Stimulated activated CD4-positive, alpha-beta T cell treated with anti-CD3 and anti-CD28 coated beads, Interleukin-12 subunit alpha, Interleukin-12 subunit beta, amount 100 ng/mL, for 4 hours (primary cell): ENCODE measurements around the gene COLGALT1.
"Not testable (repeated sequence)": the region's sequence is repeated elsewhere in the genome, so short reads cannot be mapped to it uniquely, and the experiment has no call there.

ENCODE experiments used
- DNase-seq: peaks from one replicate; pipeline ENCODE4 v3.0.0-alpha.2; 2020

COLGALT1 gene

DNA sequence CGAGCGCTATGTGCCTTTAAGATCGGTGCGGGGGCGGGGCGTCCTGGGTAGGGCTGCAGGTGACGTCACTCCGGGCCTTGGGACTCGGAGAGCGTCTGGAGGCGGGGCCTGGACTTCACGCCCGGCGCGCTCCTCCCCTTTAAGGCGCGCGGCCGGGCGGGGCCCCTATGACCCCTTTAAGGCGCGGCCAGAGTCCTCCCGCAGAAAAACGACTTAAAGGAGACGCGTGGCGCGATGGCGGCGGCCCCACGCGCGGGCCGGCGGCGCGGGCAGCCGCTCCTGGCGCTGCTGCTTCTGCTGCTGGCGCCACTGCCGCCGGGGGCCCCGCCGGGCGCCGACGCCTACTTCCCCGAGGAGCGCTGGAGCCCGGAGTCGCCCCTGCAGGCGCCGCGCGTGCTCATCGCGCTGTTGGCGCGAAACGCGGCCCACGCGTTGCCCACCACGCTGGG lies at the start of gene COLGALT1:
Gene COLGALT1, plus strand, starts transcription at position 170 of the 449 bp plus-strand sequence. Its CDS starts 65 bp downstream, at position 235.
- peak; percentile 100 for DNase-seq

DNA sequence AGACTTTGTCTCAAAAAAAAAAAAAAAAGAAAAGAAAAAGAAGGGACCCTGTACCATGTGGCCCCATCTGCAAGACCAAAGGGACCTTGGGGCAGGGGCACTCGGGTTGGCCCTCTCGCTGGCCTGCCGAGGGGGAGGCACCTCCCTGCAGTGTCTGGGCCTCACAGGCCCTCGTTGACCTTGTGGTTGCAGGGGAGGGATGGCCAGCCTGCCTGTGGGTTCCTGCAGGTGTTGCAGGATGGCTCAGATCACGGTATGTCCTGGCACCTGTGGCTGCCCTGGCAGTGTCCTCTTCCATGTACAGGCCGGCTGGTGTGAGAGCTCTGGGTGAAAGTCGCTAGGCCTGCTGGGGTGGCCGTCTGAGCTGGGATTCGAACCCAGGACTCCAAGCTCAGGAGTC lies 48.7 kb upstream of the COLGALT1 start:
- DNase-seq: no peak

DNA sequence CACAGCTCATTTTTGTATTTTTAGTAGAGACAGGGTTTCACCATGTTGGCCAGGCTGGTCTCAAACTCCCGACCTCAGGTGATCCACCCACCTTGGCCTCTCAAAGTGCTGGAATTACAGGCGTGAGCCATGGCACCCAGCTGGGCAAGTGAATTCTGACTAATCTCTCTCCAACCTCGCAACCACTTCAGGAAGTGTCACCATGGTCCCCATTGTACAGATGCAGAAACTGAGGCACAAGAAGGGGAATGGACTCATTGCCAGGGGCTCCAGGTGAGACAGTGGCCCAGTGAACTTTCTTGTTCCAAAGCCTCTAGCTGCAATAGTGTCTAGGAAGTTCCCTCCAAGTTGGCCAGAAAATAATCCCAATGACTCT lies 46.9 kb upstream of the COLGALT1 start:
- DNase-seq: not testable (repeated sequence)

DNA sequence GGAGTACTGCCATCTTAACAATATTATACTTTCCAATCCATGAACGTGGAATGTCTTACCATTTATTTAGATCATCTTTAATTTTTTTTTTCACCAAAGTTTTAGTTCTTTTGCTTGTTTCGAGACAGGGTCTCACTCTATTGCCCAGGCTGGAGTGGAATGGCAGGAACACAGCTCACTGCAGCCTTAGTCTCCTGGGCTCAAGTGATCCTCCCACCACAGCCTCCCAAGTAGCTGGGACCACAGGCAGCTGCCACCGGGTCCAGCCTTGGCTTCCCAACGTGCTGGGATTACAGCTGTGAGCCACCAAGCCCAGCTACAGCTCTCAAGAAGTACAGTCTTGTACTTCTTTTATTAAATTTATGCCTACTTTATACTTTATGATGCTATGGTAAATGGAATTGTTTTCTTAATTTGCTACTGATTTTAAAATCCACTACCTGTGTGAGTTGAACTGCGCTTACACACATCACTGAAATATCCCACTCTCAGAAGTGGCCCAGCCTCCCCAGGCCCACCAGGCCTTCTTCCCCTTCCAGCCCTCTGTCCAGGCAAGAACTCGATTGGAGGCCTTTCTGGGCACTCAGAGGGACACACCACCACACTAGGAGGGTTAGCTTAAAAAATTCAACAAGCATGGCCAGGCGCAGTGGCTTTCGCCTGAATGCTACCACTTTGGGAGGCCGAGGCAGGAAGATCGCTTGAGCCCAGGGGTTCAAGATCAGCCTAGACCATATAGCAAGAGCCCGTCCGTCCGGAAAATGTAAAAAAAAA lies 45.0 kb upstream of the COLGALT1 start:
- no peak for DNase-seq

DNA sequence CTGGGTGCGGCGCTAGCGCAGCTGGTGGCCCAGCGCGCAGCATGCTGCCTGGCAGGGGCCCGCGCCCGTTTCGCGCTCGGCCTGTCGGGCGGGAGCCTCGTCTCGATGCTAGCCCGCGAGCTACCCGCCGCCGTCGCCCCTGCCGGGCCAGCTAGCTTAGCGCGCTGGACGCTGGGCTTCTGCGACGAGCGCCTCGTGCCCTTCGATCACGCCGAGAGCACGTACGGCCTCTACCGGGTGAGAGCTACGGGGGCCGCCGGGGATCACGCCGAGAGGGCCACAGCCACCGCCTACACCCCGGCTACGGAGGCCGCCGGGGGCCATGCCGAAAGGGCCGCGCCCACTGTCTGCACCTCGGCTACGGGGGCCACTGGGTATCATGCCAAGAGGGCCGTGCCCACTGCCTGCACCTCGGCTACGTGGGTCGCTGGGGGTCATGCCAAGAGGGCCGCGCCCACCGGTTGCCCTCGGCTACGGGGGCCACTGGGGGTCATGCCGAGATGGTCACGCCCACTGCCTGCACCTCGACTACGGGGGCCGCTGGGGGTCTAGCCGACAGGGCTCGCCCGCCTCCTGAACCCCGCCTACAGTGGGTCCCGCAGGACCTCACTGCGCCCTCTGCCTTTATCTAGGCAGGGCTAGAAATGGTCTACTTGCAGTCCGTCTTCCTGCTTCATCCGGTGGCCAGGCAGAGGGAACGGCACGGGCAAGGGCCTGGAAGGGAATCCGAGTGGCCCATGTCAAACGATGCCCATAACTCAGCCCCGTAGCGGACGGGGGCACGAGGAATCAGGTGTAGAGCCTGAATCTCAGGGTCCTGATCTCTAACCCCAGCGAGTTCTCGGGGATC lies 43.5 kb upstream of the COLGALT1 start:
- DNase-seq: peak; percentile 81

DNA sequence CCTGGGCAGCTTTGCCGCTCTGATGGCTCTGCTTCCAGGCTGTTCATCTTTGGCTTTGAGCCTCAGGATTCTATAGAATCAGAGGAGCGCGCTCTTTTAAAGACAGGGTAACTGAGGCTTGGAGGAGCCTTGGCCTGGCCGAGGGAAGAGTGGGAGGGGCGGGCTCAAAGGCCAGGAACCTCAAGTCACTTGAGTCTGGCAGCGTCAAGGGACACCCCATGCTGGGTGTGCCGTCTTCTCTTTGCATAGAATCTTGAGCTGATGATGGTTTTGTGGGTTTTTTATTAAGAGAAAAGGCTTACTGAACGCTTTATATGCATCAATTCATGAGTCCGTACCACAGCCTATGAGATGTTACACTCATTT lies 42.9 kb upstream of the COLGALT1 start:
- DNase-seq: no peak

DNA sequence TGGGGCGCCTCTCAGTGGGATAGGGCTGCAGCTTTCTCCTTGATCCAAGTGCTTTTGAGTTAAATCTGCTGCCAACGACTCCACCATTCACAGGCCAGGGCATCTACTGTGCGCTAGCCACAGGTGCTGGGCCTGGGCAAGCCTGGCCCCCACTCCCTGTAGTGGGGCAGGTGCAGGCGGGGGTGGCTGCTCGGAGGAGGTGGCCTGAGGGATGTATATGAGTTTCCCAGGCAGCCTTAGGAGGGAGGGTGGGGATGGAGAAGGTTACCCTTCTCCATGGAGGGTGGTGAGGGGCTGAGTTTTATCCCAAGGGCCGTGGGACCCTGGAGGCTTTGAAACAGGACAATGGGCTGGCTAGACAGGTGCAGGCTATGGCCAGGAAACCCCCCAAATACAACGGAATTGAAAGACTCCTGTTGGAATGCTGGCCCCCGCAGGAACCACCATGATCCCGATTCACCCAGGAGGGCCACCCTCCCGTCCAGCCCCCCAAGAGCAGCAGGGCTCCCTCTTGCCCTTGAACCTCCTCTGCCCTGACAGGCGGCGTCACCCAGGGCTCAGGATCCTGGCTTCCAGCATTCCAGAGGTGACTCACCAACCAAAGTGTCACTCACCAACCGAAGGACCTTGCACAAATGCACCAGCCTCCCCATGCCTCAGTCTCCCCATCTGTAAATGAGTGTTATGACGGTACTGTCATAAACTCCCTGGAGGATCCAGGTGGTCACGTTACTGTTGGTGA lies 39.9 kb upstream of the COLGALT1 start:
- DNase-seq: no peak

- DNase-seq: no peak
Measured at GRCh38 chr19:17517898-17518297, 37.6 kb upstream of the COLGALT1 start.

DNA sequence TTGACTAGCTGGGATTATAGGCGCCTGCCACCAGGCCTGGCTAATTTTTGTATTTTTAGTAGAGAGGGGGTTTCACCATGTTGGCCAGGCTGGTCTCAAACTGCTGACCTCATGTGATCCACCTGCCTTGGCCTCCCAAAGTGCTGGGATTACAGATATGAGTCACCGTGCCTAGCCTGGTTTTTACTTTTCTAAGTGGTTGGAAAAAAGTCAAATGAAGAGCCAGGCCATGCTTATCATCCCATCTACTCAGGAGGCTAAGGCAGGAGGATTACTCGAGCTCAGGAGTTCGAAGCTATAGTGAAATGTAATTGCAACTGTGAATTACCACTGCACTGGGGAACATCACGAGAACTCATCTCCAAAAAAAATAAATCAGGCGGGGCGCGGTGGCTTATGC lies 36.8 kb upstream of the COLGALT1 start:
- not testable (repeated sequence) for DNase-seq

DNA sequence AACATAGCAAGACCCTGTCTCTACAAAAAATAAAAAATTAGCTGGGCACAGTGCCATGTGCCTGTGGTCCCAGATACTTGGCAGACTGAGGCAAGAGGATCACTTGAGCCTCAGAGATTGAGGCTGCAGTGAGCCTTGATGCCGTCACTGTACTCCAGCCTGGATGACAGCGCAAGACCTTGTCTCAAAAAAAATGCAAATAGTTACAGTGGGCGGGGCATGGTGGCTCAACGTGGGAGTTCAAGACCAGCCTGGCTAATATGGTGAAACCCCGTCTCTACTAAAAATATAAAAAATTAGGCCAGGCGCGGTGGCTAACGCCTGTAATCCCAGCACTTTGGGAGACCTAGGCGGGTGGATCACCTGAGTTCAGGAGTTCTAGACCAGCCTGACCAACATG lies 35.5 kb upstream of the COLGALT1 start:
- DNase-seq: no peak

DNA sequence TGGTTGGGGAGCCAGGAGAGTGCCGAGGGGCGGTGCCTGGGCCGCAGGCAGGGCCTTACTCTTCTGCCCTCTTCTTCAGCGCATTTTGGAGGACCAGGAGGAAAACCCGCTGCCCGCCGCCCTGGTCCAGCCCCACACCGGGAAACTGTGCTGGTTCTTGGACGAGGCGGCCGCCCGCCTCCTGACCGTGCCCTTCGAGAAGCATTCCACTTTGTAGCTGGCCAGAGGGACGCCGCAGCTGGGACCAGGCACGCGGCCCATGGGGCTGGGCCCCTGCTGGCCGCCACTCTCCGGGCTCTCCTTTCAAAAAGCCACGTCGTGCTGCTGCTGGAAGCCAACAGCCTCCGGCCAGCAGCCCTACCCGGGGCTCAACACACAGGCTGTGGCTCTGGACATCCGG lies 34.6 kb upstream of the COLGALT1 start:
- no peak for DNase-seq

DNA sequence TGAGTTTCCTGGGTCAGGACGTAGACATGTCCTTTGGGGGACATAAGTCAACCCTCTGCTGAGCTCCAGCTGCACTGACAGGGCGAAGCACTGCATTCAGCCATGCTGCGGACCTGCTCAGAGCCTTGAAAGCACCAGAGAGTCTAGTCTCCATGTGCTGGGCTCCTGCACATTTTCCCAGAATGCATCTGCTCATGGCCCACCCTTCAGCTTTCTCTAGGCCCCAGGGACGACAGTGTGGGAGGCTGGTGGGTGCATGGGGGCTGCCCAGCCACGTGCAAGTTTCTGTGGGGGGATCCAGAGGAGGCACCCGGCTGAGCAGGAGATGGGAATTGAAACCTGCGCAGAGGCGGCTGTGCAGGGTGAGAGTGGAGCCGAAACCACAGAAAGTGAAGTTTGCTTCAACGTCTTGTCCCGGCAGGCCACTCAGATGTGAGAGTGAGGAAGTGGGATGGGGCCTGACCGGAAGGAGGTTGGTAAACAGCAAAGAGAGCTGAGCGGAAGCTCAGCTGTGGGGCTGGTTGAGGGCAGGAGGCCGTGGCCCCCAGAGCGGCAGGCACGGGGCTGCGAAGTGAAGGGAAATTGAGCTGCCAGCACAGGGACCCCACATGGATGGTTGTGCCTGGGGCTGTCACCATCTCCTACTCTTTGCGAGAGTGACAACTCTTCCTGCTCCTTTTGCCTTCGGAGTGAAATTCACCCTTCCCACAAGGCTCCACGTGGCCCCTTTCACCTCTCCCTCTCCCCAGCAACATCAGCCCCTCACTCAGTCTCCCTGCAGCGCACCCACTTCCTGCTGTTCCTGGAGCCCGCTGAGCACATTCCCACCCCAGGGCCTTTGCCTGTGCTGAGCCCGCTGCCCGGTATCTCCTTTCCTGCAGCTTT lies 32.2 kb upstream of the COLGALT1 start:
- peak; percentile 26 for DNase-seq

DNA sequence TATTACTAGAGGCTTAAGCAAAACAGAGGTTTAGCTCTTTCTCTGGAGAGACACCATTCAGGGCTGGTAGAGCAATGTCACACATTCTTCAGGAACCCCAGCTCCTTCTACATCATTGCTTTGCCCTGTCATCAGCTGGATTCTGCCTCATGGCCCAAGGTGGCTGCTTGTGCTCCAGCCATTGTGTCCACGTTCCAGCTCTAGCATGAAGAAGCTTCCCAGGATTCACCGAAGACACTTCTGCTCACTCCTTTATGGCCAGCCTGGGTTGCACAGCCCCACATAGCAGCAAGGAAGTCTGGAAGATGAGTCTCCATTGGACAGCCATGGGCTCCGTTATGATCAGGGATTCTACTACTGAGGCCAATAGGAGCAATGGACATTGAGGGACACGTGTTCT lies 30.8 kb upstream of the COLGALT1 start:
- no peak for DNase-seq

DNA sequence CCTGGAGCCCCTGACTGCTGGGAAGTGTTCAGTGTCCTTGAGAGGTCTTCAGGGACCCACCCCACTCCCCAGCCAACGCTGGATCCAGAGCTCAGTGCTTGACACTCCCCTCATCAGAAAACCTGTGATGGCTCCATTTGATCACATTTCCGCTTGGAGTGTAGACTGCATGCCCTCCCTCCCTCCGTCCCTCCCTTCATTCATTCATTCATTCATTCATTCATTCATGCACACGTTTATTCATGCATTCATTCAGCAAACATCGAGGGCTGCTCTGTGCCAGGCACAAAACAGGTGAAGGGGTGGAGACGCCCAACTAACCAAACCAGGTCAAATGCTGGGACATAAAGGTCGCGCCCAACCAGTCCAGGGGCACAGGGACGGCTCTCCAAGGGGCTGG lies 30.3 kb upstream of the COLGALT1 start:
- DNase-seq: no peak

- DNase-seq: no peak
Measured at GRCh38 chr19:17526922-17527321, 28.5 kb upstream of the COLGALT1 start.

DNA sequence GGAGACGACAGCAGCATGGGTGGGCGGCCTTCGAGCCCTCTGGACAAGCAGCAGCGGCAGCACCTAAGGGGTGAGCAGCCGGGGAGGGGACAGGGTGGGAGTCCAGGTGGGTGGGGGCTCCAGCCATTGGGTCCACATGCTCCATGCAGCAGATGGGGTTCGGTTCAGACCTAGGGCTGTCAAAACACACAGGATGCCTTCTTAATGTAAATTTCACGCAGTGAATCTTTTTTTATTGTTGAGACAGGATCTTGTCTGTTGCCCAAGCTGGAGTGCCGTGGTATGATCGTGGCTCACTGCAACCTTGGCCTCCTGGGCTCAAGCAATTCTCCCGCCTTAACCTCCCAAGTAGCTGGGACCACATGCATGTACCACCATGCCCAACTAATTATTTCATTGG lies 28.1 kb upstream of the COLGALT1 start:
- DNase-seq: no peak

DNA sequence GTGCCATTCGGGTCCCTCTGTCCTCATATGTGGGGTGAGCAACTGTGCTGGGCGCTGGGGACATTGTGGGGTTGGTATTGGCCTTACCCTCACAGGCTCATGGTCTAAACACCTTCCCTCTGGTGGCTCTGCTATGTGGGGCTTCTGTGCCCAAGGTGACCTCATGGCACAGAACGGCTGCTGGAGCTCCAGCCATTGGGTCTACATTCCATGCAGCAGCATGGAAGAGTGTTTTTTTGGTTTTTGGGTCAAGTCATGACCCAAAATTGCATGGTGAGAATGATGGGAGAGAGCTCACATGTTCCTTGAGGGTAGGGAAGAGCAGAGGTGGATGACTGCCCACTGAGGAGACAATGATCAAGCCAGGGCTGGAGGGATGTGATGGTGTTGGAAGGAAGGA lies 26.8 kb upstream of the COLGALT1 start:
- DNase-seq: no peak

DNA sequence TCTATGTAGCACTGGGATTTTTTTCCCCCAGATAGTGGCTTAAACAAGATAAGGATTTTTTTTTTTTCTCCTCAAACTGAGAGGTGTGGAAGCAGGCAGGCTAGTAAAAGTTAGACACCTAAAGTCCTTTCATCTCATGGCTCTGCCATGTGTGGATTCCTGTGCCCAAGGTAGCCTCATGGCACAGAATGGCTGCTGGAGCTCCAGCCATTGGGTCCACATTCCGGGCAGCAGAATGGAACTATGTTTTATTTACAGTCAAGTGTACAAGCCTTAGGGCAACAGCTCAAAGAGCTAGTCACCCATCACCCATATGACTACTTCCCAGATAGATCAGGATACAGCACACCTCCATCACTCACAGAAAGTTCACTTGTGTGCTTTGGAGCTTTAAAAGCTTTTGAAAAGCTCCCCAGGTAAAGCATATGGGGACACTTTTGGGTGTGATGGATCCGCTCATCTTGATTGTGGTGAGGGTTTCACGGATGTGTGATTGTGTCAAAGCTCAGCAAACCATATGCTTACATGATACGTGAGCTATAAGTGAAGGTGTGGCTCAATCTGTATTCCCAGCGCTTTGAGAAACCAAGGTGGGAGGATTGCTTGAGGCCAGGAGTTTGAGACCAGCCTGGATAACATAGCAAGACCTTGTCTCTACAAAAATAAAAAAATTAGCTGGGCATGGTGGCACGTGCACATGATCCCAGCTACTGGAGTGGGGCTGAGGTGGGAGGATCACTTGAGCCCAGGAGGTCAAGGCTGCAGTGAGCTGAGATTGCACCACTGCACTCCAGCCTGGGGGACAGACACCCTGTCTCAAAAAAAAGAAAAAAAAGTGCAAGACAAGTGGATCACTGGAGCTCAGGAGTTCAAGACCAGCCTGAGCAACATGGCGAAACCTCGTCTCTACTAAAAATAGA lies 25.9 kb upstream of the COLGALT1 start:
- no peak for DNase-seq

- no peak for DNase-seq
Measured at GRCh38 chr19:17530586-17530985, 24.9 kb upstream of the COLGALT1 start.

GRCh38 chr19:17532116-17532515 lies 23.3 kb upstream of the COLGALT1 start:
- no peak for DNase-seq

DNA sequence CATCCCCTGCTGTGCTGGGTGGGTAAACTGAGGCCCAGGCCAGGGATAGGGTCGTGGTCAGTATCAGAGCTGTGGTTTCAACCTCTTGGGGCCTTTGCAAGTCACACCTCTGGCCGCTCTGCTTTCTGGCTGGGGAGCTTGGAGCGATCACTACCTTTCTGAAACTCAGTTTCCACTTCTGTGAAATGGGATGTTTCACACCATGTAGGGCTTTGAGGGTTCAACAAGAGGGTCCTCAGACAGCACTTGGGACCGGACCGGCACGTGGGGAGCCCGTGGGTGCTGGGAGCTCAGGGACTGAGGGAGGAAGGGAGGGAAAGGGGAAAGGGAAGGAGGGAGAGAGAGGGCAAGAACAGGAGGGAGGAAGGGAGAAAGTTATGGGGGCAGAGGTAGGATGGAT lies 22.9 kb upstream of the COLGALT1 start:
- no peak for DNase-seq
